Mucosa of stomach (tissue), 1 donor: ENCODE data around the gene ANKS6.

ENCODE experiments used
- H3K27me3 ChIP-seq: one replicate; pipeline ENCODE4 v1.7.0; 2013; ENCODE audit warnings: mild to moderate bottlenecking, low read length; ENCODE audit not compliant: control insufficient read depth, insufficient read depth
- H3K36me3 ChIP-seq: one replicate; pipeline ENCODE4 v1.7.0; 2013; ENCODE audit warnings: low read length; ENCODE audit not compliant: control insufficient read depth, insufficient read depth
- H3K4me1 ChIP-seq: one replicate; pipeline ENCODE4 v1.7.0; 2013; ENCODE audit warnings: mild to moderate bottlenecking, low read length; ENCODE audit not compliant: control insufficient read depth, insufficient read depth
- H3K4me3 ChIP-seq: one replicate; pipeline ENCODE4 v1.7.0; 2013; ENCODE audit warnings: low read length
- H3K9ac ChIP-seq: one replicate; pipeline ENCODE4 v1.7.0; 2013; ENCODE audit warnings: mild to moderate bottlenecking, low read length, moderate library complexity
- H3K9me3 ChIP-seq: one replicate; pipeline ENCODE4 v1.7.0; 2013; ENCODE audit warnings: mild to moderate bottlenecking, low read length, moderate library complexity; ENCODE audit not compliant: control insufficient read depth
- donor health status: Pancreatic carcinoma.

Gene ANKS6

GRCh38 chr9:98796364-98797101, at the start of gene ANKS6:
Gene ANKS6 (minus strand): TSS chr9:98796555. CDS start chr9:98796491, 64 bp downstream.
- H3K9me3 ChIP-seq = no peaks in the 10 kb centered on the region
- H3K4me3 ChIP-seq = peak within 1 kb of the TSS; percentile 58
- peak within 1 kb of the TSS; percentile 85 for H3K9ac ChIP-seq
- peaks cover 23% of the 10 kb centered on the region for H3K4me1 ChIP-seq
- H3K36me3 ChIP-seq = no peaks in the 10 kb centered on the region
- H3K27me3 ChIP-seq = no peaks in the 10 kb centered on the region

GRCh38 chr9:98846081-98846480, 49.7 kb upstream of the ANKS6 start:
- Histone ChIP-seq H3K9ac (no peak overlapping the region), H3K4me1 (peaks cover 4% of the 10 kb centered on the region), H3K36me3 (no peaks in the 10 kb centered on the region), H3K27me3 (no peaks in the 10 kb centered on the region), H3K9me3 (no peaks in the 10 kb centered on the region), H3K4me3 (no peak overlapping the region)

- H3K9me3 ChIP-seq = no peaks in the 10 kb centered on the region
- no peak overlapping the region for H3K9ac ChIP-seq
These were observed 46.2 kb upstream of the ANKS6 start for GRCh38 chr9:98842510-98842909.

GRCh38 chr9:98839724-98840123, 43.4 kb upstream of the ANKS6 start:
- no peak overlapping the region for H3K4me3 ChIP-seq
- H3K27me3 ChIP-seq = no peaks in the 10 kb centered on the region
- no peak overlapping the region for H3K9ac ChIP-seq
- peaks cover 11% of the 10 kb centered on the region for H3K36me3 ChIP-seq
- H3K4me1 ChIP-seq = no peaks in the 10 kb centered on the region
- H3K9me3 ChIP-seq = no peaks in the 10 kb centered on the region

More at GRCh38 chr9:98842510-98842909, 46.2 kb upstream of the ANKS6 start:
- Histone ChIP-seq H3K4me1 (no peaks in the 10 kb centered on the region), H3K27me3 (no peaks in the 10 kb centered on the region), H3K4me3 (no peak overlapping the region), H3K36me3 (peaks cover 11% of the 10 kb centered on the region)

- H3K9me3 ChIP-seq = no peaks in the 10 kb centered on the region
- H3K27me3 ChIP-seq = no peaks in the 10 kb centered on the region
- no peak overlapping the region for H3K9ac ChIP-seq
- H3K4me3 ChIP-seq = no peak overlapping the region
- peaks cover 14% of the 10 kb centered on the region for H3K36me3 ChIP-seq
- H3K4me1 ChIP-seq = no peaks in the 10 kb centered on the region
These were observed 42.7 kb upstream of the ANKS6 start for GRCh38 chr9:98838868-98839565.

- no peak overlapping the region for H3K9ac ChIP-seq
- H3K9me3 ChIP-seq = no peaks in the 10 kb centered on the region
- no peaks in the 10 kb centered on the region for H3K27me3 ChIP-seq
- peaks cover 3% of the 10 kb centered on the region for H3K4me1 ChIP-seq
- peaks cover 14% of the 10 kb centered on the region for H3K36me3 ChIP-seq
- no peak overlapping the region for H3K4me3 ChIP-seq
These were observed 42.0 kb upstream of the ANKS6 start for GRCh38 chr9:98838155-98838867.

- no peak overlapping the region for H3K9ac ChIP-seq
- no peak overlapping the region for H3K4me3 ChIP-seq
- H3K9me3 ChIP-seq = no peaks in the 10 kb centered on the region
- peaks cover 9% of the 10 kb centered on the region for H3K4me1 ChIP-seq
- peaks cover 14% of the 10 kb centered on the region for H3K36me3 ChIP-seq
- H3K27me3 ChIP-seq = no peaks in the 10 kb centered on the region
These were observed 41.2 kb upstream of the ANKS6 start for GRCh38 chr9:98837516-98837915.

GRCh38 chr9:98836206-98836605, 39.9 kb upstream of the ANKS6 start:
- H3K9me3 ChIP-seq = no peaks in the 10 kb centered on the region
- H3K36me3 ChIP-seq = peaks cover 14% of the 10 kb centered on the region
- no peak overlapping the region for H3K4me3 ChIP-seq
- no peak overlapping the region for H3K9ac ChIP-seq
- peaks cover 9% of the 10 kb centered on the region for H3K4me1 ChIP-seq
- no peaks in the 10 kb centered on the region for H3K27me3 ChIP-seq

GRCh38 chr9:98834386-98834785, 38.0 kb upstream of the ANKS6 start:
- no peak overlapping the region for H3K9ac ChIP-seq
- H3K9me3 ChIP-seq = no peaks in the 10 kb centered on the region
- no peaks in the 10 kb centered on the region for H3K27me3 ChIP-seq
- H3K4me3 ChIP-seq = no peak overlapping the region
- H3K36me3 ChIP-seq = peaks cover 14% of the 10 kb centered on the region
- H3K4me1 ChIP-seq = peaks cover 9% of the 10 kb centered on the region

GRCh38 chr9:98833090-98833956, 37.0 kb upstream of the ANKS6 start:
- H3K4me1 ChIP-seq = peaks cover 9% of the 10 kb centered on the region
- no peak overlapping the region for H3K9ac ChIP-seq
- H3K36me3 ChIP-seq = peaks cover 12% of the 10 kb centered on the region
- H3K27me3 ChIP-seq = no peaks in the 10 kb centered on the region
- no peak overlapping the region for H3K4me3 ChIP-seq
- H3K9me3 ChIP-seq = no peaks in the 10 kb centered on the region

- H3K9me3 ChIP-seq = no peaks in the 10 kb centered on the region
- H3K27me3 ChIP-seq = no peaks in the 10 kb centered on the region
- H3K9ac ChIP-seq = no peak overlapping the region
- H3K36me3 ChIP-seq = peaks cover 11% of the 10 kb centered on the region
- H3K4me3 ChIP-seq = no peak overlapping the region
- H3K4me1 ChIP-seq = peaks cover 9% of the 10 kb centered on the region
These were observed 36.4 kb upstream of the ANKS6 start for GRCh38 chr9:98832768-98833089.
